Measurements from ENCODE around the gene CBX6.

DNA sequence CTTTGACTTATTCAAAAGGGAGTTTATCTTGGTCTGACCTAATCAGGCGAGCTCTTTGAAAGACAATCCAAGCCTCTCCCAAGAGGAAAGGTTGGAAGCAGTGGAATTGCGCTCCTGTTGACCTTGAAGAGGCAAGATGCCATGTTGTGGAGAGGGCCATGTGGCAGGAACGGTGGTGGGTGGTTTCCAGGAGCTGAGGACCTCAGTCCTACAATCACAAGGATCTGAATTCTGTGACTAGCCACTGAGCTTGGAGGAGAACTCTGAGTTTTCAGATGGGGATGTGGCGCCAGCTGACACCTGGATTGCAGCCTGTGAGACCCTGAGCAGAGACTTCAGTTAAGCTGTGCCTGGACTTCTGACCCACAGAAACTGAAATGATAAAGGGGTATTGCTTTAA, 6.0 kb upstream of the CBX6 start:
- TF ChIP-seq, protein P1, sequence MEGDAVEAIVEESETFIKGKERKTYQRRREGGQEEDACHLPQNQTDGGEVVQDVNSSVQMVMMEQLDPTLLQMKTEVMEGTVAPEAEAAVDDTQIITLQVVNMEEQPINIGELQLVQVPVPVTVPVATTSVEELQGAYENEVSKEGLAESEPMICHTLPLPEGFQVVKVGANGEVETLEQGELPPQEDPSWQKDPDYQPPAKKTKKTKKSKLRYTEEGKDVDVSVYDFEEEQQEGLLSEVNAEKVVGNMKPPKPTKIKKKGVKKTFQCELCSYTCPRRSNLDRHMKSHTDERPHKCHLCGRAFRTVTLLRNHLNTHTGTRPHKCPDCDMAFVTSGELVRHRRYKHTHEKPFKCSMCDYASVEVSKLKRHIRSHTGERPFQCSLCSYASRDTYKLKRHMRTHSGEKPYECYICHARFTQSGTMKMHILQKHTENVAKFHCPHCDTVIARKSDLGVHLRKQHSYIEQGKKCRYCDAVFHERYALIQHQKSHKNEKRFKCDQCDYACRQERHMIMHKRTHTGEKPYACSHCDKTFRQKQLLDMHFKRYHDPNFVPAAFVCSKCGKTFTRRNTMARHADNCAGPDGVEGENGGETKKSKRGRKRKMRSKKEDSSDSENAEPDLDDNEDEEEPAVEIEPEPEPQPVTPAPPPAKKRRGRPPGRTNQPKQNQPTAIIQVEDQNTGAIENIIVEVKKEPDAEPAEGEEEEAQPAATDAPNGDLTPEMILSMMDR (IDR thresholded peaks at IDR 0.05 in 2 of 3, conservative IDR thresholded peaks at IDR 0.05 in 1 of 3; ENCODE audit: borderline replicate concordance in 1 of 3, insufficient read depth in 1 of 3, low read depth in 2 of 3, low read length in 2 of 3) = no peak
- TF ChIP-seq ZNF274 (IDR thresholded peaks at IDR 0.05; ENCODE audit: low read depth, low read length) (no peak), SP1 (IDR thresholded peaks at IDR 0.05; ENCODE audit: low read depth) (no peak), POLR2A (IDR thresholded peaks at IDR 0.05; ENCODE audit: borderline replicate concordance, extremely low read depth, insufficient read depth, insufficient read length) (no peak), EZH2phosphoT487 (IDR thresholded peaks at IDR 0.05; ENCODE audit: borderline replicate concordance) (no peak), ELF1 (IDR thresholded peaks at IDR 0.05; ENCODE audit: borderline replicate concordance, low read depth) (no peak), POLR2AphosphoS5 (IDR thresholded peaks at IDR 0.05; ENCODE audit: low read depth, low read length) (no peak), EZH2 (IDR thresholded peaks at IDR 0.05) (no peak), RAD21 (IDR thresholded peaks at IDR 0.05; ENCODE audit: low read depth) (no peak), TCF7L2 (IDR thresholded peaks at IDR 0.05; ENCODE audit: borderline replicate concordance, extremely low read depth, insufficient read depth, insufficient read length) (no peak), ZFX (IDR thresholded peaks at IDR 0.05) (no peak)
- TF ChIP-seq, protein P2, sequence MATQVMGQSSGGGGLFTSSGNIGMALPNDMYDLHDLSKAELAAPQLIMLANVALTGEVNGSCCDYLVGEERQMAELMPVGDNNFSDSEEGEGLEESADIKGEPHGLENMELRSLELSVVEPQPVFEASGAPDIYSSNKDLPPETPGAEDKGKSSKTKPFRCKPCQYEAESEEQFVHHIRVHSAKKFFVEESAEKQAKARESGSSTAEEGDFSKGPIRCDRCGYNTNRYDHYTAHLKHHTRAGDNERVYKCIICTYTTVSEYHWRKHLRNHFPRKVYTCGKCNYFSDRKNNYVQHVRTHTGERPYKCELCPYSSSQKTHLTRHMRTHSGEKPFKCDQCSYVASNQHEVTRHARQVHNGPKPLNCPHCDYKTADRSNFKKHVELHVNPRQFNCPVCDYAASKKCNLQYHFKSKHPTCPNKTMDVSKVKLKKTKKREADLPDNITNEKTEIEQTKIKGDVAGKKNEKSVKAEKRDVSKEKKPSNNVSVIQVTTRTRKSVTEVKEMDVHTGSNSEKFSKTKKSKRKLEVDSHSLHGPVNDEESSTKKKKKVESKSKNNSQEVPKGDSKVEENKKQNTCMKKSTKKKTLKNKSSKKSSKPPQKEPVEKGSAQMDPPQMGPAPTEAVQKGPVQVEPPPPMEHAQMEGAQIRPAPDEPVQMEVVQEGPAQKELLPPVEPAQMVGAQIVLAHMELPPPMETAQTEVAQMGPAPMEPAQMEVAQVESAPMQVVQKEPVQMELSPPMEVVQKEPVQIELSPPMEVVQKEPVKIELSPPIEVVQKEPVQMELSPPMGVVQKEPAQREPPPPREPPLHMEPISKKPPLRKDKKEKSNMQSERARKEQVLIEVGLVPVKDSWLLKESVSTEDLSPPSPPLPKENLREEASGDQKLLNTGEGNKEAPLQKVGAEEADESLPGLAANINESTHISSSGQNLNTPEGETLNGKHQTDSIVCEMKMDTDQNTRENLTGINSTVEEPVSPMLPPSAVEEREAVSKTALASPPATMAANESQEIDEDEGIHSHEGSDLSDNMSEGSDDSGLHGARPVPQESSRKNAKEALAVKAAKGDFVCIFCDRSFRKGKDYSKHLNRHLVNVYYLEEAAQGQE (IDR thresholded peaks at IDR 0.05; ENCODE audit: low read depth) = no peak
- TF ChIP-seq, protein P3, sequence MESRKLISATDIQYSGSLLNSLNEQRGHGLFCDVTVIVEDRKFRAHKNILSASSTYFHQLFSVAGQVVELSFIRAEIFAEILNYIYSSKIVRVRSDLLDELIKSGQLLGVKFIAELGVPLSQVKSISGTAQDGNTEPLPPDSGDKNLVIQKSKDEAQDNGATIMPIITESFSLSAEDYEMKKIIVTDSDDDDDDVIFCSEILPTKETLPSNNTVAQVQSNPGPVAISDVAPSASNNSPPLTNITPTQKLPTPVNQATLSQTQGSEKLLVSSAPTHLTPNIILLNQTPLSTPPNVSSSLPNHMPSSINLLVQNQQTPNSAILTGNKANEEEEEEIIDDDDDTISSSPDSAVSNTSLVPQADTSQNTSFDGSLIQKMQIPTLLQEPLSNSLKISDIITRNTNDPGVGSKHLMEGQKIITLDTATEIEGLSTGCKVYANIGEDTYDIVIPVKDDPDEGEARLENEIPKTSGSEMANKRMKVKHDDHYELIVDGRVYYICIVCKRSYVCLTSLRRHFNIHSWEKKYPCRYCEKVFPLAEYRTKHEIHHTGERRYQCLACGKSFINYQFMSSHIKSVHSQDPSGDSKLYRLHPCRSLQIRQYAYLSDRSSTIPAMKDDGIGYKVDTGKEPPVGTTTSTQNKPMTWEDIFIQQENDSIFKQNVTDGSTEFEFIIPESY (IDR thresholded peaks at IDR 0.05; ENCODE audit: extremely low read depth, insufficient replicate concordance, low read length) = no peak

Data from HCT116 (cell line).